ENCODE results near the gene MYL3. TPM values are rescaled to one million over a fixed set of nuclear protein-coding genes. Genes with fewer than 3 reads are reported as not detected.

Gene MYL3
- polyA plus RNA-seq, 1 donor from 2014 or later, result 2.1 TPM

GRCh38 chr3:46881596-46882376 is 18.5 kb upstream of the MYL3 start:
- no peak overlapping the region for H3K27ac ChIP-seq (ENCODE audit: low read length)
- H3K27me3 ChIP-seq (ENCODE audit: insufficient read depth, low read depth, low read length), result peaks cover 45% of the 10 kb centered on the region
- peak overlapping the region; percentile 23 for H3K9ac ChIP-seq (ENCODE audit: low read length)
- no peaks in the 10 kb centered on the region for H3K79me2 ChIP-seq (replicated peaks; ENCODE audit: insufficient read depth, low read length)
- H3K4me3 ChIP-seq (ENCODE audit: low read length), result peak overlapping the region; percentile 70
- no peak overlapping the region for H2AFZ ChIP-seq (ENCODE audit: low read depth, low read length)
- H4K20me1 ChIP-seq (ENCODE audit: insufficient read depth), result no peaks in the 10 kb centered on the region
- no peak overlapping the region for H3K4me2 ChIP-seq (ENCODE audit: low read length)
- no peaks in the 10 kb centered on the region for H3K36me3 ChIP-seq (ENCODE audit: insufficient read depth, low read length)
- H3K9me2 ChIP-seq (ENCODE audit: insufficient read depth, low read length), result no peaks in the 10 kb centered on the region
- H3K9me3 ChIP-seq (ENCODE audit: low read length), result no peaks in the 10 kb centered on the region
- TF ChIP-seq EP300 (conservative IDR thresholded peaks at IDR 0.05; ENCODE audit: poor library complexity, severe bottlenecking) (no peak), SMC3 (conservative IDR thresholded peaks at IDR 0.05; ENCODE audit: poor library complexity) (no peak), REST (IDR thresholded peaks at IDR 0.05; ENCODE audit: borderline replicate concordance) (no peak), TAF1 (IDR thresholded peaks at IDR 0.05; ENCODE audit: low read depth) (no peak), EZH2 (IDR thresholded peaks at IDR 0.05; ENCODE audit: borderline replicate concordance, insufficient read depth, low read length, poor library complexity, severe bottlenecking) (no peak), RAD21 (conservative IDR thresholded peaks at IDR 0.05) (no peak), CTCF (IDR thresholded peaks at IDR 0.05; ENCODE audit: poor library complexity, severe bottlenecking) (no peak), POLR2AphosphoS5 (IDR thresholded peaks at IDR 0.05) (no peak), MXI1 (conservative IDR thresholded peaks at IDR 0.05; ENCODE audit: poor library complexity, severe bottlenecking) (no peak)
- H3F3A ChIP-seq (ENCODE audit: insufficient read depth, low read length, poor library complexity, severe bottlenecking), result no peaks in the 10 kb centered on the region

DNA sequence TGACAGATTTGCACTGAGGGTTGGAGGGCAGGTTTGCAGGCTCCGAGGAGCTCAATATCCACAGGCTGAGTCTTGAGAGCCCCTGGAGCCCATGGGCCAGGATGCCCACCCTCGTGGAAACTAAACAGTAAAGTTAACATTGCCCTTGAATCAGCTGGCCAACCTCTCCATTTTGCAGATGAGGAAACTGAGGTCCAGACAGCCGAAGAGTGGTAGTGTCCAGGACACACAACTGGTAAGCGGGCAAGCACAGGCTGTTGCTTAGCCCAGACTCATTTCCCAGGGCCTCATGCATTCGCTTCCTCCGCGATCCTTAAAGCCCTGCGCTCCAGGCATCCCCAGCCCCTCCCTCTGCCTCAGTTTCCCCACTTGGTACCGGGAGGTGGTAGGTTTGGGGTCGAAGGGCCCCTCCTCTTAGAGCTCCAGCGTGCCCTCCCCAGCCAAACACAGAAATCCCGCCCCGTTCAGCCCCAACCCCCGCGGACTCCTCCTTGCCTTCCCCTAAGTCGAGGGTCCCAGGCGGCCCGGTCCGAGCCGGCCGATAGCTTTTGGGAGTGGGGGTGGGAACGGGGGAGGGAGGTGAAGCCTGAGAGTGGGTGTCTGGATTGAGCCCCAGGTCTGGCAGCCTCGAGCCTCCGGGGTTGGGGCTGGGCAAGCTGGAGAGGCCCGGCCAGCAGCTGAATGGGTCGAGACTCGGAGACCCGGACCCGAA is 17.8 kb upstream of the MYL3 start:
- no peak overlapping the region for H3K27ac ChIP-seq (ENCODE audit: low read length)
- H3K4me2 ChIP-seq (ENCODE audit: low read length), result no peak overlapping the region
- H3K9me2 ChIP-seq (ENCODE audit: insufficient read depth, low read length), result no peaks in the 10 kb centered on the region
- H3K4me3 ChIP-seq (ENCODE audit: low read length), result peak overlapping the region; percentile 70
- no peak for TF ChIP-seq POLR2AphosphoS5 (IDR thresholded peaks at IDR 0.05)
- TF ChIP-seq SMC3 (conservative IDR thresholded peaks at IDR 0.05; ENCODE audit: poor library complexity), result no peak
- no peak for TF ChIP-seq TAF1 (IDR thresholded peaks at IDR 0.05; ENCODE audit: low read depth)
- TF ChIP-seq MXI1 (conservative IDR thresholded peaks at IDR 0.05; ENCODE audit: poor library complexity, severe bottlenecking), result no peak
- no peak for TF ChIP-seq RAD21 (conservative IDR thresholded peaks at IDR 0.05)
- no peak for TF ChIP-seq REST (IDR thresholded peaks at IDR 0.05; ENCODE audit: borderline replicate concordance)
- H3F3A ChIP-seq (ENCODE audit: insufficient read depth, low read length, poor library complexity, severe bottlenecking), result no peaks in the 10 kb centered on the region
- H3K79me2 ChIP-seq (replicated peaks; ENCODE audit: insufficient read depth, low read length), result no peaks in the 10 kb centered on the region
- no peaks in the 10 kb centered on the region for H3K9me3 ChIP-seq (ENCODE audit: low read length)
- no peaks in the 10 kb centered on the region for H4K20me1 ChIP-seq (ENCODE audit: insufficient read depth)
- no peak overlapping the region for H3K9ac ChIP-seq (ENCODE audit: low read length)
- H3K36me3 ChIP-seq (ENCODE audit: insufficient read depth, low read length), result no peaks in the 10 kb centered on the region
- H3K27me3 ChIP-seq (ENCODE audit: insufficient read depth, low read depth, low read length), result peaks cover 45% of the 10 kb centered on the region
- no peak overlapping the region for H2AFZ ChIP-seq (ENCODE audit: low read depth, low read length)

All from neural cell (in vitro differentiated cells).